ENCODE measurements around the gene CPHXL. TPM values are rescaled to one million over a fixed set of nuclear protein-coding genes. Genes with fewer than 3 reads are reported as not detected.

Gene CPHXL
- total RNA-seq, 1 experiment from 2014 or later = not detected

- DNase-seq (ENCODE audit: low read depth) = peak; percentile 7
These were observed 24.0 kb downstream of the CPHXL start for GRCh38 chr16:75702242-75702641.

- DNase-seq (ENCODE audit: low read depth) = no peak
These were observed 24.9 kb downstream of the CPHXL start, which contains the start of gene DUXB for GRCh38 chr16:75701361-75701760. Gene DUXB (minus strand): TSS chr16:75701461. CDS start chr16:75701418, 43 bp downstream.

DNA sequence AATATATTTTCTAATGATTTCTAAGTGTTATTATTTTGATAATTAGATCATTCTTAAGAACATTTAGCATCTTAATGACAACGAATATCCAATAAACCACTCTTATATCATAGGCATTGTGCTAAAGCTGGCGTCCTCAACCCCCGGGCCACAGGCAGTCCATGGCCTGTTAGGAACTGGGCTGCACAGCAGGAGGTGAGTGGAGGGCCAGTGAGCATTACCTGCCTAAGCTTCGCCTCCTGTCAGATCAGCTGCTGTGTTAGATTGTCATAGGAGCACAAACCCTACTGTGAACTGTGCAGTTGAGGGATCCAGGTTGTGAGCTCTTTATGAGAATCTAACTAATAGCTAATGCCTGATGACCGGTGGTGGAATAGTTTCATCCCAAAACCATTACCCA is 28.7 kb downstream of the CPHXL start:
- no peak for DNase-seq (ENCODE audit: low read depth)

- DNase-seq (ENCODE audit: low read depth) = peak; percentile 6
These were observed 30.6 kb downstream of the CPHXL start for GRCh38 chr16:75695708-75696107.

GRCh38 chr16:75687361-75687760 is 38.9 kb downstream of the CPHXL start:
- DNase-seq (ENCODE audit: low read depth) = no peak

- DNase-seq (ENCODE audit: low read depth) = peak; percentile 10
These were observed 44.0 kb downstream of the CPHXL start for GRCh38 chr16:75682308-75682707.

DNA sequence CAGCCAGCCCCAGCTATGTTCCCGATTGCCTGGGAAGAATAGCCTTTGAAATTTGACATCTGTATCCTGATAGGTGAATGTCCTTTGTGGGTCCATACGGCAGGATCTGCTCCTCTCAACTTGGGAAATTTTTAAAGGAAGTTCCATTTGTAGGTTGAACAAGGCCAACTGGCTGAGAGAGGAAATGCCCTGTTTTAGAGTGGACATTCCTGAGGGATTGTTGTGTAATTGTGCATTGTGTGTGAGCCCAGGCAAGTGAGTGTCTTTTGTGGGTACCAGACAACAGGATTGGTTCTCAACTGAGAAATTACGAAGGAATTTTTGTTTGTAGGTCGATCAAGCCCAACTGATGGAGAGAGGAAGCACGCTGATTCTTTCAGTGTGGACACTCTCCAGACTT is 46.9 kb downstream of the CPHXL start:
- DNase-seq (ENCODE audit: low read depth) = no peak

- DNase-seq (ENCODE audit: low read depth) = no peak
These were observed 49.4 kb downstream of the CPHXL start, which contains the start of gene CPHXL2 for GRCh38 chr16:75676909-75677308. Gene CPHXL2 (minus strand): TSS chr16:75677009. CDS start chr16:75676999, 10 bp downstream.

DNA sequence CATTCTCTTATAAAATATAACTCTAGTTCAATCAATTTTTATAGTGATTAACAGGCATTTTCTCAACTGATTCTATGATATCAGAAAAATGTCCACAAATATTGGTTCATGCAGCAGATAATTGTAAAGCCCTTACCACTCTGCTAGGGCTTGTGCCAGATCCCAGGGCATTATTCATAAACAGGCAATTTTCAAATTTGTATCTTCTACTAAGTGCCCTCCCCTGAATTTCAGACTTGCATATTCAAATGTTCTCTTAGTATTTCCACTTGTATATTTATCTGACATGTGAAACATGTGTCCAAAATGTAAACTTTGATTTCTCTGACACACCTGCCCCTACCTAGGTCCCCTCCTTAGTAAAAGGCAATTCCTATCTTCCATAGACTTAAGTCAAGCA is 58.8 kb downstream of the CPHXL start:
- DNase-seq (ENCODE audit: low read depth) = no peak

Other genes starting within 250 kb of the CPHXL start
- gene CHST6, start 231.0 kb downstream of the CPHXL start, total RNA-seq (2014; rRNA removed; shearing (Covaris generic)) = 0.98 and 1.4 TPM in 2 replicates
- gene CHST5, start 190.4 kb downstream of the CPHXL start, total RNA-seq (2014; rRNA removed; shearing (Covaris generic)) = not detected in 2 replicates
- gene TMEM231, start 170.2 kb downstream of the CPHXL start, total RNA-seq (2014; rRNA removed; shearing (Covaris generic)) = 11.0 and 13.3 TPM in 2 replicates
- 71.8 and 87.7 TPM in 2 replicates for gene GABARAPL2, start 160.1 kb downstream of the CPHXL start, total RNA-seq (2014; rRNA removed; shearing (Covaris generic))
- gene ADAT1, start 103.2 kb downstream of the CPHXL start, total RNA-seq (2014; rRNA removed; shearing (Covaris generic)) = 77.2 and 121 TPM in 2 replicates
- gene KARS1, start 78.8 kb downstream of the CPHXL start, total RNA-seq (2014; rRNA removed; shearing (Covaris generic)) = 180 and 185 TPM in 2 replicates
- 52.9 and 65.4 TPM in 2 replicates for gene TERF2IP, start 78.7 kb downstream of the CPHXL start, total RNA-seq (2014; rRNA removed; shearing (Covaris generic))
- gene CPHXL2, start 49.5 kb downstream of the CPHXL start, total RNA-seq (2014; rRNA removed; shearing (Covaris generic)) = not detected in 2 replicates
- not detected in 2 replicates for gene DUXB, start 25.0 kb downstream of the CPHXL start, total RNA-seq (2014; rRNA removed; shearing (Covaris generic))